GM18870 (cell line): ENCODE data around the gene ART1.
A peak's percentile ranks its signal among the peaks of the same experiment; 100 is the strongest.
"Not testable (repeated sequence)": the region's sequence is repeated elsewhere in the genome, so short reads cannot be mapped to it uniquely, and the experiment has no call there.

Source experiments
- ATAC-seq: cut with Tn5 transposase; IDR thresholded peaks from one replicate; pipeline ENCODE4 v1.9.1; 2021; ENCODE audit warnings: moderate library complexity; ENCODE audit not compliant: unreplicated experiment

ART1 gene

GRCh38 chr11:3644817-3645235 is at the start of gene ART1:
TSS of gene ART1 (plus strand) at chr11:3645128. CDS start at chr11:3659214, 14,086 bp downstream.
- no peak for ATAC-seq

- not testable (repeated sequence) for ATAC-seq
Observed at GRCh38 chr11:3597743-3598142, 47.2 kb upstream of the ART1 start.

GRCh38 chr11:3600201-3600600 is 44.7 kb upstream of the ART1 start:
- ATAC-seq = not testable (repeated sequence)

GRCh38 chr11:3604167-3604566 is 40.8 kb upstream of the ART1 start:
- ATAC-seq = no peak

- ATAC-seq = no peak
Observed at GRCh38 chr11:3605283-3605662, 39.7 kb upstream of the ART1 start.

GRCh38 chr11:3605771-3606203 is 39.1 kb upstream of the ART1 start:
- no peak for ATAC-seq

GRCh38 chr11:3609416-3610265 is 35.3 kb upstream of the ART1 start:
- ATAC-seq = no peak

- ATAC-seq = no peak
Observed at GRCh38 chr11:3610846-3611245, 34.1 kb upstream of the ART1 start.

- no peak for ATAC-seq
Observed at GRCh38 chr11:3611976-3612678, 32.8 kb upstream of the ART1 start.

- ATAC-seq = peak; percentile 21
Observed at GRCh38 chr11:3613998-3614741, 30.8 kb upstream of the ART1 start.

- peak; percentile 83 for ATAC-seq
Observed at GRCh38 chr11:3614742-3615171, 30.2 kb upstream of the ART1 start.

GRCh38 chr11:3615998-3616397 is 28.9 kb upstream of the ART1 start:
- ATAC-seq = no peak

GRCh38 chr11:3616721-3617460 is 28.0 kb upstream of the ART1 start:
- ATAC-seq = no peak

GRCh38 chr11:3617990-3618389 is 26.9 kb upstream of the ART1 start:
- no peak for ATAC-seq

GRCh38 chr11:3622521-3622920 is 22.4 kb upstream of the ART1 start:
- no peak for ATAC-seq

- ATAC-seq = no peak
Observed at GRCh38 chr11:3623121-3623520, 21.8 kb upstream of the ART1 start.

- no peak for ATAC-seq
Observed at GRCh38 chr11:3623767-3624458, 21.0 kb upstream of the ART1 start.

- ATAC-seq = no peak
Observed at GRCh38 chr11:3626250-3626960, 18.5 kb upstream of the ART1 start.

GRCh38 chr11:3627291-3627690 is 17.6 kb upstream of the ART1 start:
- ATAC-seq = no peak
